HG03097 (cell line): ENCODE data around the gene CHGA.

Experiments
- ATAC-seq: cut with Tn5 transposase; IDR thresholded peaks from one replicate; pipeline ENCODE4 v1.9.1; 2021; ENCODE audit not compliant: unreplicated experiment, low FRiP score

CHGA gene

DNA sequence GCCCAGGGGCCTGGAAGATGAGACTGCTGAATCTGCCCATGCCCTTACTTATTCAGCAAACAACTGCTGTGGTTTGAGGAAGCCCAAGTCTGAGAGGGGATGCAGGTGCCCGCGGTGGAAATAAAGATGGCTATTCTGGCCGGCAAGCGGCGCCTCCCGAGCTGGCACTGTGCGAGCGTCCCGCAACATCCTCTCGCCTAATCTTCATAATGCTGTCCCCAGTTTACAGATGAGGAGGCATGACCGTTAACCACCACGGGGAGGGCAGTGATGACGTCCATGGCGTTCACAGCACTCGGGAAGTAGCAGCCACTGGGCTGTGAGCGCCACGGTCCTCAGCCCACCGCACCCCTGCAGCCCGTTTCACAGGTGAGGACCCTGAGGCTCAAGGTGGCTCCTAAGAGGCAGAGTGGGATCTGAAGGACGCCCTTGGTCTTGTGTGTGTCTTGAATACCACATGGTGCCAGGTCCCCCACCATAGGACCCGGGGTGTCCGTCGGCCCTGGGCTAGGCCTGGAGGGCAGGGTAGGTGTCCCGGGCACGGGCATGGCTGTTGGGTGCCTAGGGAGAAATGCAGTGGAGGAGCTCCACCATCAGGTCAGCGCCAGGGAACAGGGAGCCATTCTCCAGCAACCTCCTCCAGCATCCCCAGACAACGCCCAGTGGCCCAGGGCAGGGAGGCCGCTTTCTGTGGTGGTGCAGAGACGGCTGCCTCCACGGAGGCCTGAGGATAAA is 20.2 kb downstream of the CHGA start:
- no peak for ATAC-seq

DNA sequence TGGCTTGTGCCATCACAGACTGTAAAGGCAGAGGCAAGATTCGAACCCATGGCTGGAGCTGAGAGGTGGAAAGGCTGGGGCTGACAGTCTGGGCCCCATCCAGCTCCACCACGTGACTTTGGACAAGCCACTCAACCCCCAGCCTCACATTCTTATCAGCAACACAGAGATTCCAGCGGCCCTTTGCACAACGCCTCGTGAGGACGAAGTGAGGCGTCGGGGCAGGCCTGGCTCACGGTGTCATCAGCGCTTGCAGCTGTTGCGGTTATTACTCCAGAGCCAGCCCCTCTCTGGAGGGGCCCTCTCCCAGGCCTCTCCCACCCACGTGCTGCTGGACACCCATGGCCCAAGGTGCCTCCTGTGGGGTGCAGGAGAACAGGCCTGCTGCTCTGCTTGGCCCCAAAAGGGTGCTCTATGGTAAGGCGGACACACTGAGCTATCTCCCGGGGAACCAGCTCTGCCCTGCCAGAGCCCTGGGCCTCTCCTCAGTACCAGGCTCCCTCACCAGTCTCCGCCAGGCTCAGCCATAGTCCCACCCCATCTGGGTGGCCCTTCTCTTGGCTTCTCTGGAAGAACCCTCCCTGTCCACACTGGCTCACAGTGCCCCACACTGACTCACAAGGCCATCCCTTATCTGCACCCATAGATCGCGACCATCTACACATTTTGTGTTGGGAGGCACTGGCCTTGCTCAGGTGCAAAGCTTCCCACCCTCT is 21.1 kb downstream of the CHGA start:
- no peak for ATAC-seq

DNA sequence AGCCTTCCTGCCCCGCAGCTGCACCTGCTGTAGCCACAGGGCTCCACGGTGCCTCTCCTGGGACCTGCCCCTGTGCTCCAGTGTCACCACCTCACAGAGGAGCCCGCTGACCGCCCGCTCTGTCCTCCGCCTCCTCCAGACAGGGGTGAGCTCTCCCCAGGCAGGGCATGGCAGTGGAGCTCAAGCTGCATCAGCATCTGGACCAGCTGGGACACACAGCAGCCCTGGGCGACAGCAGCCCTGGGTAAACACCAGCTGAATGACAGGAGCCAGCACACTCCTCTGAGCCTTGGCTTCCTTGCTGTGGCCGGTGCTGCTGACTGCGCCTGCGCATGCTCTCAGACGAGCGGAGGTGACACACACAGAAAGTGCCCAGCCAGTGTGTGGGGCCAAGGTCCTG is 22.0 kb downstream of the CHGA start:
- no peak for ATAC-seq

DNA sequence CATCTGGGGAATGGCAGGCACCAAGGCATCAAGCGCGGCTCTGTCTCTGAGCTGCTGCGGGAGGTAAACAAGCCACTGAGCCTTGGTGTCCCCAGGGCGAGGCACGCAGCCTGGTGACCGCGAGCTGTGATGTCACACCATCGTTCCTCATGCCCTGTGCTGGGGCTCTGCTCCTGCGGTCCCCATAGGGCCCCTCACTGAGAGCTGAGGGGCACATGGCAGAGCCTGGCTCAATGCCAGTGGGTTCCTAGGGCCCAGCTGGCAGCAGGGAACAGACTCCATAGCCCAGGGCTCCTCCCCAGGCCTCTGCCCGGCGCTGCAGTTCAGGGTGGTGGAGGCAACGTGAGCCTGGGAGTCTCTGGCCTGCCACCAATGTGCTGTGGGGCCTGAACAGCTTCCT is 22.6 kb downstream of the CHGA start:
- ATAC-seq: no peak

DNA sequence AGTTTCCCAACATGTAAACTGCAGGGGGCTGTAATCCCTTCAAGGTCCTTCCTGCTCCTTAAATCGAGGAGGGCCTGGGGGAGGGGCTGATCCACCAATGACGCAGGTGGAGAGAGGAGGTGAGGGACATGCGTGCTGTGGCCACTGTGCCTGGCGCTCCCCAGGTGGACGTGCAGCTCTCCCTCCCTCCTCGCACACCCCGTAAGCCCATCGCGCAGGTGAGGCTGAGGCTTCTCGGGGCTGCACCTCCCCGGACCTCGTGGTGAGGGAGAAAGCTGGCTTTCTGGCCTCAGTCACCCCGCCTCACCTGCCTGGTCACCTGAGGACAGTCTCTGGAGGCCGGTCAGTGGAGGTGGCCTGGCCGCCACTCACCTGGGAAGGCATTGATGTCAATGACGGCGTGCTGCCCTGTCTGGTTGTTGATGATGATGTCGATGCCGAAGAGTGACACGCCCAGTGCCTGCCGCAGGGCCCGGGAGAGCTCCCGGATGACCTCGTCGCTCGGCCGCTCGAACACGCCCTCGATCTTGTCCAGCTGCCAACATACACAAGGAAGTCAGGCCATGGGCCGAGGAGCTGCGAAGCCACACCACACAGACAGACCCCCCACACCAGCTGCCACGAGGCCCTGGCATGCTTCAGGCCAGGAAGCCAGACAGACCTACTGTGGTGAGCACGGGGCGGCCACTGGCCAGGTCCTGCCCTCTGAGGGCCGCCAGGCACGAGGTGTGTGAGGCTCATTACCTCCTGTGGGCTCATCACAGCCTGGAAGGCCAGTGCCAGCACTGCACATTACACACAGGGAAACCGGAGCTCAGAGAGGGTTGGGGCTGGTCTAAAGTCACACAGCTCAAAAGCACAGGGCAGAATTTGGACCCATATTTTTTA is 23.3 kb downstream of the CHGA start:
- no peak for ATAC-seq

DNA sequence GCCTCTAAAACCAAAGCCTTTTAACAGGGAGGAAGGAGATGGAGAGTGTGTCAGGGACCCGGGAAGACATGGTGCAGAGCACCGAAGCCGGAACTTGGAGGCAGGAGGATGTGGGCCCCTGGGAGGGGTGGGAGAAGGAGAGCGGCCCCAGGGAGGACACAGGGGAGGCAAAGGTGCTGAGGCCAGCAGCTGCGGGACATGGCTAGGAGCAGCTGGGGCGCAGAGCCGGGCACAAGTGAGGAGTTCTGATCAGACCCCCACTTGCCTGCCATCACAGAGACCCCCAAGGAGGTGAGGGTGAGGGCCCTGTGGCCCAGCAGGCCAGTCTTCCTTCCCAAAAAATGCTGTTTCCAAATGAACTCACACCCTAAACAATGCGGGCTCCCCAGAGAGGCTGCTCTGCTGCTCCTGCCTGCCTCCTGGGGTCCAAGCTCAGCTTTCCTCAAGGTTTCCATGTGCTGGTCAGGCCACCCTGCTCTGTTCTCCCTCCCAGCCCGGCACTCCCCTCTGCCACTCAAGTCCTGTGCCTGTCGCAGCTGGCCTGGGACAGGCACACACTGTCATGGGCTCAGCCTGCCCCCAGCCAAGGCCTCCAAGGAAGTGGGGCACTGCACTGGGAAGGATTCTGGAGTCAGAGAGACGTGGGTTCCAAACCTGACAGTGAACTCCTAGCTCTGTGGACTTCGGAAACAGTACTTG is 24.0 kb downstream of the CHGA start:
- no peak for ATAC-seq

DNA sequence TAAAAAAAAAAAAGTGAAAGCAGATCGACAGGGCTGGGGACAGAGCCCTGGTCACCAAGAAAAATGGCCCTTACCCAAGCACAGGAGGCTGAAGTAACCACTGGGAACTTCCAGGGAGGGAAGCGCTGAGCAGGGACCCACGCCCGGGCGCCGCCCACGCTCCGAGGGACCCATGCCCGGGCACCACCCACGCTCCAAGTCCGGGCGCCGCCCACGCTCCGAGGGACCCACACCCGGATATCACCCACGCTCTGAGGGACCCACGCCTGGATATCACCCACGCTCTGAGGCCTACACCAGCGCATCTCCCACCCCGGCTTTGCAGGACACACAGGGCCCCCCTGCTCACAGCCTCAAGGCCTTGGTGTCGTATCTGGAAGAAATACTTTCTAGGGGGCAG is 25.7 kb downstream of the CHGA start:
- no peak for ATAC-seq

DNA sequence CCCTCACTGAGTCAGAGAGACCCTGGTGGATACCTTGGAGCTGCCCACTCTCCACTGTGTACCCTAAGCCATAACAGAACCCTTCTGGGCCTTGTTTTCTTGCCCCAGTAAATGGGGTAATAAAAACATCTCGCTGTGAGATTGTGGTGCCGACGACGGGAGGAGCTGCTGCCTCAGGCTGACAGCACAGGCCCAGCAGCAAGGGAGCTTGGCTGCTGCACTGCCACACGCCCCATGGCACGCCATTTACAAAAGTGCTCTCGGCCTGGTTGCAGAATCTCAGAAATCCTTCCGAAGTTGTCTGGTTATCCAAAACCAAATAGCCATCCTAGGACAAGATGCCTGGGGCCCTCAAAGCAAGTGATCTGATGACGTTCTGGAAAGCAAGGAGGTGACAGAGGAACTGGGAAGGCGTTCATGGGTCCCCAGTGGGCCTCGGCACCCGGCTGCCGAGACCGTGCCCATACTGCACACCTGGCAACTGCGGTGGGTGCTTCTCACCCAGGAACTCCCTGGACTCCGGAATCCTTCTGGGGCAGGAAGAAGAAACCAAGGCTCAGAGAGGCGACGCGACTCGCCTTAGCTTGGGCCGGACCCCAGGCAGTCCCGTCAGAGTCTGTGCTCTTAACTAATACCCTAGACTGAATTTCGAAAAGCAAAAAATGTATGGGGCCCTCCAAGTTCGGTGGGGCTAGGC is 26.7 kb downstream of the CHGA start:
- ATAC-seq: no peak

DNA sequence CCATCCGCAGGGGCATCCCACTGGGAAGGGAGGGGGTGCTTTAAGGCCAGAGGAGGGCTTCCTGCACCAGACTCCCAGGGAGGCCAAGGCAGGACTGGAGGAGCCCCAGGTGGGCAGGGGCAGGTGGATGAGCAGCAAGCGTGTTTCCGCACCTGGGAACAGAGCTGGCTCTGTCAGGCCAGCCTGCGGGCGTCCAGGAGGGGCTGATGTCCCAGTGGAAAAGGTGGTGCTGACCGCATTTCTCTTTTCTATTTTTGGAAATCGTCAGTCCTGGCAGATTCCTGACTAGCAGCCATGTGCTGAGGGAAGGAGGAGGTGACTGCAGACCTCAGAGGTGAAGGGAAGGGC is 27.2 kb downstream of the CHGA start:
- ATAC-seq: no peak

DNA sequence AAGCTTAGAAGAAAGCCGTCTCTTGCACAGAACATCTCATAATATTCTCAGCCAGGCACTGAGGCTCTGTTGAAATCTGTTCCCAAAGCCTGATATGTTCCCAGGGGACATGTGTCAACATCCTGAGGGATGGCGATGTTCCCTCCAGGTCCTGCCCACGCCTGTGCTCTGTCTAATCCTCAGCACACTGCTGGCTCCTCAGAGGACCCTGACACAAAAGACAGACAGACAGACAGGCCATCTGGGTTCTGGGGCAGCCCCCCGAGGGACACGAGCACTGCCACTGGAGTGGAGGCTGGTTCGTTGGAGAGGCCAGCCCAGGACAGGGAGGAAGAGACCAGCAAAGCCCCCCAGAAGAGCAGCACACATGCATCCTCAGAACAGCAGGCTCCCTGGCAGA is 27.8 kb downstream of the CHGA start:
- ATAC-seq: no peak

DNA sequence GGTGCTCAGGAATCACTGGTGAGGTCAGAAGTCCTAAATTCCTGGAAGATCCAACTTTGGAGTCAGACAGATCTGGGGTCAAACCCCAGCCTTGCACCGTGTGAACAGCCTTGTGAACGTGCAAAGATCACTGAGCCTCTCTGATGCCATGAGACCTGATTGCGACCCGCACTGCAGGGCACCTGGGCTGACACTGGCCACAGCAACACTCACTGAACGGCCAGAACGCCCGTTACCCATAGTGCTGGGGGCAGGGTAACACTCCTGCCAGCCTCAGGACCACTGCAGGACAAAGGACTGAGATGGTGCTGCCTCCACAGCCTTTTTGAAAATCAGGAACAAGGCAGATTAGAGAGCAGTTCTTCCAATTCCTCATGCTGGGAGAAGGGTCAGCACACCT is 28.3 kb downstream of the CHGA start:
- ATAC-seq: no peak

DNA sequence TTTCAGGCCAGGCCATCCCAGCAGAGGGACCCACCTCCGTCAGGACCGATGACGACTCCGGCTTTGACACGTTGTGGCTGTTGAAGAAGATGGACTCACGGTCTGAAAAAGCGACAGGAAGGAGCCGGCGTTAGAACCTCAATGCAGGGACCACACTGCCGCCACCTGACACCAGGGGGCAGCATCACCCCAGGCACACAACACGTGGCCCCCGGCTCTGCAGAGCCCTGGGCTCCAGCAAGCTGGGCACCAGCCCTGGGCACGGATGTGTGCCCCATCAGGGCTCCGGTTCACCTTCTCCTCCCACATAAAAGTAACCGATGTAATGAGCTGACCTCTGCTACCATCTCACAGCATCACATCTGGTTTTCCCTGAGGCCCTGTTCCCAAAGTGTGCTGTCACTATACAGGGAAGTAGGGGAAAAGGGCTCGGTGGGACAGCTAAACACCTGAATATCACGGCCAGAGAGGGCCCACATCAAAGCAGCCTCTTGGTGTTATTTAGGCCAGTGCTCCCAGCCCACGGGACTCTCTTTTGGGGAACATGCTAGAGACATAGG is 29.0 kb downstream of the CHGA start:
- ATAC-seq: peak; percentile 60

DNA sequence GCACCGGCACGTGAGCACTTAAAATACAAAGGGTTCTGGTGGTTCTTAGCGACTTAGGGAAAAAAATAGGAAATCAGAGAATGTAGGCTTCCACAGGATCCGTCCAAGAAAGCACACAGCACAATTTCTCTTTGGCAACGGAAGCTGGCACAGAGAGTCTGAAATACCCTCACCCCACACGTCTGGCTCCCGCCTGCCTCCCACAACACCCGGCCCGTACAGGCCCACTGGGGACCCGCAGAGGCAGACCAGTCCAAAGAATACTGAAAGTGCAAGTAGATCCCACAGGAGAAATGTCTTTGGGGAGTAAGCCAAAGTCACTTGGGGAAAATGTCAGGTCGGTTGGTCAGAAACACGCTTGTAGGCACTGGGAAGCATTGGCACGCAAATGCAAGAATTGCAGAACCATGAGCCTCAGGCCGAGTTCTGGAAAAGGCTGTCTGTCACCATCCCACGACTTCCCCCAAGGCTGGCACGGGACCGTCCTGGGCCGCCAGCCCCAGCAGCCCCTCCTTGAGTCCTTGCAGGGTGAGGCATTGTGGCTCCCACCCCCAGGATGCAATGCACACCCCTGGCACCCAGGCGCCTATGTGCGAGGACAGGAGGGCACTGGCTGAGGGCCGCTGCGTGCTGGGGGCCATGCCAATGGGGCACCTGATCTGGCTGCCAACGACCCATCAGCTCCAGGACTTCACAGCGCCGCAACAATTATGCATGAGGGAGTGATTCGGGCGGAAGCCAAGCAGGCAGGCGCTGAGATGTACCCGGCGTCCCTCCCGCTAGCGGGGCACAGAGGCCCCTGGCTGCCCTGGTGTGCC is 29.7 kb downstream of the CHGA start:
- ATAC-seq: no peak

DNA sequence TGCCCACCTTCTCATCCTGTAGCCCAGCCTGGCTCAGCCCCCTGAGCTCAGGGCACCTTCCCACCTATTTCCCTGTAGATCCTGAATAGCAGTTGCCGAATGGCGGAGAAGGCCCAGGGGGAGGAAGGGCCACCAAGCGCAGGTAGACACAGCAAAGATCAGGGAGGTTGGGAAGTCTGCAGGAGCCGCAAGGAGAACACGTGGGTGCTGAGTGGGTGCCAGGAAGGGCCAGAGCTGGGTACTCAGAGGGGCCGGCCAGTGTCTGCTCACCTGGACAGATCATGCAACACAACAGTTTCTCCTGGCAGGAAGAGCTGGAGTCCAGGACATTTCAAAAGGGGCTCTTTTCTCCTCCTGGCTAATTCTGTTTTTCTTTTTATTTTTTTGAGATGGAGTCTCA is 30.6 kb downstream of the CHGA start:
- no peak for ATAC-seq

DNA sequence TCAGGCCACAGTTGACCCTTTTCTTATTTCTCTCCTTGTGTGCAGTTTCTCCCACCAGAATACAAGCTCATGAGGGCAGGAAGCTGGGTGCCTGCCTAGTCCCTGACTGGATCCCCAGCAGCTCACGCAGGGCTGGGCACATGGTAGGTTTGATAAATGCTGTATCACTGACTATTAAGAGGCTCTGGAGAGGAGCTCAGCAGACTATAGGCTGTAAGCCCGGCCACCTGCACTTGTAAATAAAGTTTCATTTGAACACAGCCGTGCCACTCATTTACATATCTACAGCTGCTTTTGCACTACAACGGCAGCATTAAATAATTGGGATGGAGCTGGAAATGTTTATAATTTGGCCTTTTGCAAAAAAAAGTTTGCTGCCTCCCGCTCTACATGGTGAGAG is 32.0 kb downstream of the CHGA start:
- no peak for ATAC-seq

DNA sequence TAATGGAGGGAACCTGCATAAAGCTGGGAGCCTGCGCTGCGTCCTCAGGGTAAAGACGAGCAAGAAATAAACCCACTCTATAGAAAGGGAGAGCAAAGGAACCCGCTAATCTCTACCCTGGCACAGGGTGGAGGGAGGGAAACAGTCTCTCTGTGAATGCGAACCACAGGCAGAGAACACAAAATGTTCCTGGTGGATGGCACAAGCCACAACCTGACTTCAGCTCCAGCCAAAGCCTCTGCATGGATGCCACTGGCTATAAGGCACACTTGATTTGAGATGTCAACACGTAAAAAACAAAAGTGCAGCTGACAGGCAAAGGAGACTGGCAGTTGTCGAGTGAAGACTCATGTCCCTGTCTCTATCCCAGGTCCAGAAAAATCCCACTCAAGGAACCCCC is 32.4 kb downstream of the CHGA start:
- ATAC-seq: no peak

DNA sequence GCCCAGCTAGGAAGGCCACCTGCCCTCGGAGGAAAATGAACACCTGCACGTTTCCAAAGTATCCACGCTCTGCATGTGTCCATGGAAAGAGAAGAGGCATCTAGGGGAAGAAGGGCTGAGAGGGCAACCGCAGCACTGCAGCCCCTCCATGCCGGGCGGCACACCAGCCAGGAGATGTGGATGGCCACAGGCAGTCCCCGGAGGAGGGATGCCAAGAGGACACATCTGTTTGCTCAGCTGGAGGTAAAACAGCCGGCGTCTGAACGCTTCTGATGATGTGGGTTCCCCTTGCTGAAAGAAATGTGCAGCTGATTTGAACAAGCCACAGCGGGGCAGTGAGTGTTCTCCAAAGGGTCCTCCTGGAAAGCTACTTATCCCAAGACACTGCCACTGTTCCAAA is 34.0 kb downstream of the CHGA start:
- ATAC-seq: no peak

DNA sequence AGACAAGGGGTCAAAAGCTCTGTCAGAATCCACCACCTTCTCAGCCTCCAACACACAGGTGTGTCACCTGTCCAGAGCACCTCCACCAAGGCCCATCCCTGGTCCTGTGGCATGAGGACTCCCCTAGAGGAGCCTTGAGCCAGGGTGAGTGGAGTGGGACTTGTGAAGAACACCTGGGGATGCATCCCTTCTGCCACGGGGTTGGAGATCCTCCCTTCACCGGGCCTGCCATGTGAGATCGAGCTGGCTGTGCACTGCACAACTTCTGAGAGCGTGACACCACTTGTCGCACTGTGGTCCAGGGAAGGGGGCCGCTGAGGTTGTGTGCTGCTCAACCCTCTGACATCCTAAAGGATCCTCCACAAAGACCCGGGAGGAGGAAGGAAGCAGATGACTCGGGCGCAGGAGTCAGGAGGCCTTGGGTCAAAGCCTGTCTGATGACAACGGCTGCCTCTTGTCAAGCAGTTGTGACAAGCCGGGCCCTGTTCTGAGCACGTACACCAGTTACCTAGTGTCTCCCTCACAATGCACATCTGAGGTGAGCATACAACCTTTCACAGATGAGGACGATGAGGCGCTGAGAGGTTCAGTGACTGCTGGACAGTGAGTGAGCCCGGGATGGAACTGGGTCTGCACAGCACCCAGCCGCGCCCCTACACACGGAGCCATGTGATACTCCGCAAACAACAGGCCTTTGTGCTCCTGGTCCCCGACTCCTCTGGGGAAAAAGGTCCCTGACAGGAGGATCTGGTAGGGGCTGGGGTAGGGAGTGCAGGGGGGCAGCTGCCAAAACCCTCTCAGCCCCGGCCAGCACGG is 35.6 kb downstream of the CHGA start:
- ATAC-seq: no peak

DNA sequence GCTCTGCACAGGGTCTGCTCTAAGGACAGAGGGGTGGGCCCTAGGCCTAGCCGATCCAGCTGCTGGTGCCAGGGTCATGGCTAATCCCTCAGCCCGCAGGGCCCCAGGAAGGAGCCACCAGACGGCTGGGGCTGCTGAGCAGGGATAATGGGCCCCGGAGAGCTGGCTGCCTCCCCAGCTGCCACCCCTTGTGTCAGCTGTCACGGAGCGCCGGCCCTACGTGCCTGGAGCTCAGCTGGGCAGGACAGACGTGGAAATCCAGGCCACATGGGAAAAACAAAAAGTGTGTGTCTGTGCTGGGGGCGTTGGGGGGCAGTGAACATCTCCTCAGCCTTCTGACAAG is 36.2 kb downstream of the CHGA start:
- no peak for ATAC-seq
